GM12892 (cell line): ENCODE measurements around the gene APOF.

Experiments used
- POLR2A ChIP-seq: IDR thresholded peaks from 2 replicates; pipeline ENCODE4 v1.6.1; 2011; ENCODE audit warnings: low read depth, low read length, control low read depth
- POLR2AphosphoS5 ChIP-seq: IDR thresholded peaks from 2 replicates; pipeline ENCODE4 v1.6.1; 2011; ENCODE audit warnings: low read depth, low read length, control low read depth
- TAF1 ChIP-seq: IDR thresholded peaks from 2 replicates; pipeline ENCODE4 v1.6.1; 2011; ENCODE audit warnings: low read depth, mild to moderate bottlenecking, control low read depth, low read length, borderline replicate concordance

DNA sequence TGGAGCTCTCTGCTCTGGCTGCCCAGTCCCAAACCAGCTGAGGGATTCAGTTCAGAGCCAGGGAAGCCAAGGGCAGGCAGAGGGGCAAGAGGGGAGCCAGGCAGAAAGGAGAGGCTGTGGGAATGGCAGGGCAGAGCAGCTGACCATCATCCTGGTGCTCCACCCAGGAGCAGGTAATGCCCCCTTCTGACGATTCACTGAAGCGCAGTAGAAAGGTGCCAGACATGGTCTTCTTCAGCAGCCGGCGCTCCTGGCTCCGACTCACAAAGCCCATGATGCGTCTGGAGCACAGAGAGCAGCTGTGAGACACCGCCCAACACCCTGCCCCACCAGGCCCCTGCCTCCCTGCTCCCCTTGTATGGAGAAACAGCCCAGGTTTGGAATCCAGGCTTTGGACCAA lies 16.0 kb downstream of the APOF start:
- TF ChIP-seq POLR2A (no peak), POLR2AphosphoS5 (no peak), TAF1 (no peak)
